ENCODE data around the gene PSME4. TPM values are rescaled to one million over a fixed set of nuclear protein-coding genes. Genes with fewer than 3 reads are reported as not detected.

Gene PSME4
- total and polyA plus RNA-seq, 2 of the 13 experiments (the other 11 are each of a cell fraction or from before 2014, with no cell fraction given) = 52.1 to 77.8 TPM

DNA sequence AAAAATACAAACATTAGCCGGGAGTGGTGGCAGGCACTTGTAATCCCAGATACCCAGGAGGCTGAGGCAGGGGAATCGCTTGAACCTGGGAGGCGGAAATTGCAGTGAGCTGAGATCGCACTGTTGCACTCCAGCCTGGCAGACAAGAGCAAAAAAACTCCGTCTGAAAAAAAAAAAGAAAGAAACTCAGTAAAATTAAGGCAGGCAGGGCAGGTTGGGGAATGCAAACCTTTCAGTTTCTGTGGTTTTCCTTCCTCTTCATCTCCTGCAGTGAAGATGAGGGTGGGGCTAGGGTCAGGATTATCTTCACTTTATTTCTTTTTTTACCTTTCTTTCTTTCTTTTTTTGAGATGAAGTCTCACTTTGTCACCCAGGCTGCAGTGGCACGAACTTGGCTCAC lies 43.2 kb upstream of the PSME4 start:
- in situ Hi-C loops (cut with HindIII; ENCODE audit: extremely low pct_ligation_motif_present, low pct_unique_long_range_greater_than_20kb) = no loop called here
- Histone ChIP-seq H3K79me2 (ENCODE audit: insufficient read depth, low read length) (no peaks in the 10 kb centered on the region), H2AFZ (ENCODE audit: low read length) (no peak overlapping the region), H3K4me2 (ENCODE audit: low read depth, low read length) (no peak overlapping the region), H3K36me3 (replicated peaks in 1 of 2; ENCODE audit: control insufficient read depth in 1 of 2, insufficient read depth in 2 of 2, low read length in 2 of 2) (no peaks in the 10 kb centered on the region; a peak in 1 of 5 replicates), H3K9me3 (ENCODE audit: low read length) (no peaks in the 10 kb centered on the region), H3K4me3 (replicated peaks in 1 of 3; ENCODE audit: insufficient read depth in 1 of 3, low read depth in 2 of 3, low read length in 3 of 3) (no peak overlapping the region), H3K27me3 (ENCODE audit: control insufficient read depth in 1 of 2, insufficient read depth in 2 of 2, low read length in 2 of 2) (no peaks in the 10 kb centered on the region), H3K4me1 (ENCODE audit: insufficient read depth, low read length) (peaks cover 17% of the 10 kb centered on the region), H4K20me1 (ENCODE audit: insufficient read depth, low read length) (no peaks in the 10 kb centered on the region), H3K27ac (ENCODE audit: extremely low read length, insufficient read depth, low read length) (no peak overlapping the region), H3K9ac (ENCODE audit: insufficient read depth, low read depth, low read length) (no peak overlapping the region)
- ChIA-PET POLR2A (no interaction called here), CTCF (ENCODE audit: low intra/inter-chr PET ratio, low total read pairs) (no interaction called here)
- DNase-seq (ENCODE audit: low spot score) (no peak), FAIRE-seq (no peak), ATAC-seq (no peak)
- no TSS peak for BruUV-seq (replicated peaks)
- WGBS (ENCODE audit: low lambda C conversion rate) = 90% methylated on average over 6 of the region's 6 CpGs
- intact Hi-C loops (cut with micrococcal nuclease; ENCODE audit: unreplicated experiment) = no loop called here
- TF ChIP-seq CEBPB (IDR thresholded peaks at IDR 0.05; ENCODE audit: borderline replicate concordance, low read depth, low read length) (no peak), PLRG1 (conservative IDR thresholded peaks at IDR 0.05) (no peak), ZUFSP (CRISPR knock-in tag; IDR thresholded peaks at IDR 0.05; ENCODE audit: borderline replicate concordance) (no peak), ZNF614 (CRISPR knock-in tag; IDR thresholded peaks at IDR 0.05; ENCODE audit: borderline replicate concordance) (no peak), TRIM24 (CRISPR knock-in tag; IDR thresholded peaks at IDR 0.05) (no peak), PHF5A (CRISPR knock-in tag; IDR thresholded peaks at IDR 0.05; ENCODE audit: low read depth, unreplicated experiment) (no peak), RAD51 (IDR thresholded peaks at IDR 0.05; ENCODE audit: borderline replicate concordance) (no peak), HNRNPL (IDR thresholded peaks at IDR 0.05; ENCODE audit: low read depth, low read length) (no peak), MTF1 (CRISPR knock-in tag; IDR thresholded peaks at IDR 0.05) (no peak)

Measured in HepG2 (cell line).